ENCODE measurements around the gene USH1C.

USH1C gene

DNA sequence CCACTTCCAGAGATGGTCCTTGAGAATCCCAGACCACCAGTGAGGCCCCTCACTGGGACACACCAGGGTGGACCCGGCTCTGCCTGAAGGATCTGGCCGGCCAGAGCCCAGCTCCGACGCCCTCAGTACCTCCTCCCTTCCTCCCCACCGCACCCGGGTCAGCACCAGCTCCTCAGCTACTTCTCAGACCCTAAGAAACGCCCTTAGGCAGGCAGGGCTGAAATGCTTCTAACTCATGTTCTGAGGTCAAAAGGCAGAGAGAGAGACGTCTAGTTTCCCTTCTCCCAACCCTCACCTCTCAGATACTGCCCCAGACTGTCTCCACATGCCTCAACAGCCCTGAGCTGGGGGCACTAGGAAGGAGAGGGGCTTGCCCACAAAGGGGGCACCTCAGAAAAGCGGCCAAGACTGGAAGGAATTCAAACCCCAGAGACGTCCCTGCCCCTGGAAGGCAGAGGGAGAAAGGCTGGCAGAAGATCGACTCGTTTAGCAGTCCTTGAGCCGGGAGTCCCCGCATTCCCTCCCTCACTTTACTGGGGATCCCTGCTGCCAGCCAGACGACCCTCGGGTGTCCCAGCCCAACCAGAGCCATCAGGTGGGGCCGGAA is 539 bp downstream of the USH1C start:
- FAIRE-seq, result no peak

DNA sequence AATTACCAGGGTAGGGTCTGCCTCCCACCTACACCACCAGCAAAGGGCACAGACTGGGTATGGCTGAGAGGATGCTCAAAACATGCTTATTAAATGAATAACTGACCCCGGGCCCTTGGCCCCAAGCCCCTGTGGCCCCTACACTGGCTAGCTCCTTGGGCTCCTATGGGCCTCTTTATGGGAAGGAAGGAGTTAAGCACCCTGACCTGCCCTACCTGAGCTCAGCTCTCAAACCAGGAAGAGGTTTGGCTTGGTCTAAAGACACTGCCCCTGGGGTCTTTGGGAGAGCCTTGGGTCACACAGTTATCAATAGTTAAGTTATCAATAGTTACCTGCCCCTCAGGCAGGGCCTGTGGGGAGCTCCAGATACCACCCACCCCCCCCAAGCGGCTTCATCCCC is 1.2 kb downstream of the USH1C start:
- no peak for FAIRE-seq

DNA sequence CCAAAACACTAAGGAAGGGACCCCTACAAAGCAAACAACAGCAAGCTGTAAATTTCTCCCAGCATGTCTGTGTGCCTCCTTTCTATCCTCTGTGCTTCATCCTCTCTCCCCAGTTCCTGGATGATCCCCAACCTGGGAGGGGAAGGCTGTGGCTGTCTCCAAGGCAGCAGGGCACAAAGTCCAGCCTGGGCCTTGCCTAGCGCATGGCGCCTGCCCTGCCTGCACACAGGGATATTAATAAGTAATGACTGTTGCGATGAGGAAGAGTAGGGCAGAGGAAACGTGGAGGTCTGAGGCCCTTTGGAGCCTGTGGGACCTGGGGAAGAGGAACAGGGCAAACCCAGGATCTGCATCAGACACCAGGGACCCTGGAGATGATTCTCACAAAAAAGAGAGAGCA is 2.0 kb downstream of the USH1C start:
- no peak for FAIRE-seq

DNA sequence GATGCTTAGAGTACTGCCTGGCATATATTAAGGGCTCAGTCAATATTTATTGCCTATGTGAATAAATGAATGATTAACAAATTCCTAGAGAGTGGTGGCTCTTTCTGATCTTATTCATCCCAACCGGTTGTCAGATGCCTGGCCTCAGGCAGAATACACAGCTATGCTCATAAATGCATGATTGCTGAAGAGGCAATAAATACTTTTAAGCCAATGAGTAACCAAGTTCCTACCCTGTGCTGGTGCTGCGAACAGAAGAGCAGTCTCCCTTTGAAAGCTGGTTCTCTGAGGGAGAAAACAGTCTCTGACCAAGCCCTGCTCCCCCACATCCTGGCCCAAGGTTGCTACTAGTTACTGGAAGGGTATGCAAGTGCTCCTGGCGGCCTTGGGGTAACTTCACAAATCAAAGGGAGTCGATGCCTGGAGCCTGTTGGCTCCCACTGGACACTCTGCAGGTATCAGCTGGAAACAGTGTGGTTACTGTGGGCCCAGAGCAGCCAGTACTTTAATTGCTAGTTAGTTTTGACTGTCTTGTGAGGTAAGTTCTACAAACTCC is 2.8 kb downstream of the USH1C start:
- no peak for FAIRE-seq

DNA sequence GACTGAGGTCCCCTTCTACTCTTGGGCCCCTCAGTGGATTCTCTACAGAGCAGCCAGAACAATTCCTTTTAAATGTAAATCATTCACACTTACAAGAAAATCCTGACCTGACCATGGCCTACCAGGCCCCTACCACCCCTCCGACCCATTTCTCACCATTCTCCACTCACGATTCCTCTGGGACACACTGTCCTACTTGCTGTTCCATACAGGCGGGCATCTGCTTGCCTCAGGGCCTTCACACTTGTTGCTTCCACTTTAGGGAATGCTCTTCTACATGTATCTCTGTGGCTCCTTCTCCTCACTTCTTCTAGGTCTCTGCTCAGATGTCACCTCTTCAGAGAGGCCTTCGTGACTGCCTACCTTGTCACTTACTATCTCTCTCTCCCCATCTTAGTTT is 3.4 kb downstream of the USH1C start:
- FAIRE-seq, result no peak

DNA sequence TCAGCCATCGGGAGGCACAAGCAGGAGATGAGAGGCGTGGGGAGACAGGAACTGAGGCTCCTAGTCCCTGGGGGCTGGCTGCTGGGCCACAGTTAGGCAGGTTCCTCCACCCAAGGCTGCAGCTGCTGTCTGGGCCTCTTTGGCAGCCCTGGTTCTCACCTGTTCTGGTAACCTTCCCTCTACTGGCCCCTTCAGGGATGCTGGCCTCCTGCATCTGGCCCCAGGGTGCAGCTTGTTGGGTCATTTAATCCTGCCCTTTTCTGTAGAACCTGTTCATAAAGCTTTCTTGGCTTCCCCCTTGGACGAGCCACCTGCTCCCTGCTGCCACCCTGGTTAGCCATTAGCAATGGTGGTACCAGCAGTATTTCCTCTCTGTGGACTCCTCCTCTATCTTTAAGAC is 5.5 kb downstream of the USH1C start:
- FAIRE-seq, result no peak

DNA sequence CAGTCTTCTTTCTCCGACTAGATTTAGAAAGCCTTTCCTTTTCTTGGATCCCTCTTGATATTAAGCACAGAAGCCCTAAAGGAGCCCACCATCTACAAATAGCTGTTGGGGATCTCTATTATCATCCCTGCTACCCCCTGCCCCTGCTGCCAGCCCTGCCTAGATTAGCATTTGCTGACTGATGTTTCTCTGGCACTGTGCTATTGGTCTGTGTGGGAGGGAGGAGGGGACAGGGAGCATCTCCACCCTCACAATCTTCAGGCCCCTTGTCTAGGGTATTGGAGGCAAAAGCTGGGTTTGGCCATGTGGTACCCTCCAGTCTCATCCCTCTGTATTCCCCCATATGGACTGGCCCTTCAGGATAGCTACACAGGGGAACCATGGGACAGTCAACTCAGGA is 6.2 kb downstream of the USH1C start:
- no peak for FAIRE-seq

DNA sequence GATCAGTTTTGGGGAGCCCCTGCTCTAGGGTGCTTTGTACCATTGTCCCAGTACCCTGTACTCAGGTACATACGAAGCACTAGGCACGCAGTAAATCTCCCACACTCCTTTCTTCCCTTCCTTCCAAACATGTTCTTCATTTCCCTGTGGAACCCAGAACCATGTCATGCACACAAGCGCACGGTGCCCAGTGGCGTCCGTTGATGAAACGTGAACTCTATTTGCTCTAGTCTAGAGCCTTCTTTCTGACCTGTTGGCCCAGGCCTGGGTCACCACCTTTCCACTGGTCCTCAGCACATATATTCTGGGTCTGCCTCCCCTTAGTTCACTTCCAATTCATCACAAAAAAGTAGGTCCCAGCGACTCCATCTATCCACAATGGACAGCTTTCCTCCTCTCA is 7.0 kb downstream of the USH1C start:
- no peak for FAIRE-seq

DNA sequence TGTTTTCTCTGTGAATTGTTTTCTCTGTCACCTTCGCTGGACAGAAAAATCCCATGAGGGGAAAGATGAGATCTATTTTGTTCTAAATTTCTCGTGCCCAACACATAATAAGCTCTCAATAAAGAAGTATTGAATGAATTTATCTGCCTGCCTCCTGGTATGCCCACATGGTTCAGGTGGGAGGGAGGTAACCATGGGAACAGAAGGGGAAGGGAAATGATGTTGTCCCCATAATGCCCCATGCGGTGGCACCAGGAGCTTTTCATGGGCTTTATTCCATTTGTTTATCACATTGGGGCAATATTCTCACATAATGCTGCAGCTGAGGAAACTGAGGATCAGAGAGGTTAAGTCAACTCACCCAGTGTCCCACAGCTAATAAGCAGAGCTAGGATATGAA is 8.7 kb downstream of the USH1C start:
- no peak for FAIRE-seq

DNA sequence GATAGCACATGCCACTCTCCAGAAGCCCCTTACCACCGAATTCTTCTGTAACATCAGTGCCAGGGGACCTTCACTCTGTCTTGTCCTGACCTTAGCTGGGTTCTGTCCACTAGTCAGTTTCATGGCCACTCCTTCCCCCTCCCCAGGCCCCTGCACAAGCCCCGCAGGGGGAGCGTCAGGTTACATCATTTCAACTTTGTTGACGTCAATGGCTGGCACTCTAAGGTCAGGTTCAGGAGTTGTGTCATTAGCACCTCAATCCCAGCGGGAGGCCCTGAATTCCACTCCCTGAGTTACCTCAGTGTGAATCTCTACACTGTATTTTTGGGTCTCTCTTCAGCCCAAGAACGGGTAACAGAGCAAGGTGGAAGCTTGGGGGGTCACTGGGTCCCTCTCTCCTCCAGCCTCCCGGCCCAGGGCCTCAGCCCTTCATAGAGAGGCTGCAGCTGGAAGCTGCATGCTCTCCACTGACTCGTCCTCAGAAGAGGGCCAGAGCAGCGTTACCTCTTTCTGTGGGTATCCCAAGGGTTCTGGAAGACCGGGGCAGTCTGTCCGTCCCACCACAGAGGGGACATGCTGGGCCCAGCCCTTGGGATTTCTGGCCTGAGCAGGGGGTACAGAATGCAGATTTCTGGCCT is 10.3 kb downstream of the USH1C start:
- FAIRE-seq, result no peak

DNA sequence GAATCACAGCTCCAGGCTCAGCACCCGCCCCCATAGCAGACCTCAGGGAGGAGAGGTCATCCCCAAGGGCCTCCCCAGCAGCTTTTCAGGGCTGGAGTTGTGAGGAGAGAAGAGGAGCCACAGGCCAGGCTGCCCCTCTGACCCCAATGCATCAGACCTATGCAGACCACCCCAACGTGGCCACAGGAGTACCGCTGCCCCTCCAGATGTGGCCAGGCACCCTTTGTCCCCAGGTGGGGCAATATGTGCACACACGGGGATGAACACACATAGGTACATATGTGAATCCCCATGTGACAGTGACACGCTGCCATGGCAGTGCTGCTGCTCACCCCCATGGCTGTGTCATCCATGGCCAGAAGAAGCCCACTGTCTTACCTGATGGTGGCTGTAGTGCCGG is 10.9 kb downstream of the USH1C start:
- FAIRE-seq, result no peak

DNA sequence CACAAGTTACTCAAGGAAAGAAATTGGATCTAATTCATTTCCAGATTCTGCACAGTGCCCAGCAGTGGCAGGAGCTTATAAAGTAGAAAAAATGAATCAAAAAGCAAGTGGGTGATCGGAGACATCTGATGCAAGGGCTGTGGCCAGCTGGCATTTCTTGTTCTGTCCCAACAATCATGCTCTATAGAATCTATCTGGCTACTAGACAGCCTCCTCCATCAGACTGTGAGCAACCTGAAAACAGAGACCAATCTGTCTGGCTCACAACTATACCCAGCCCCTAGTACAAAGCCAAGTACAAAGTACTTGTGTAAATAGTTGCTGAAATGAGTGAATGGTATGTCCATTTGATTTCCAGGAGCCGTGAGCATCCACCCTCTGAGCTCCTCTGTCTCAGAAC is 11.4 kb downstream of the USH1C start:
- FAIRE-seq, result no peak

DNA sequence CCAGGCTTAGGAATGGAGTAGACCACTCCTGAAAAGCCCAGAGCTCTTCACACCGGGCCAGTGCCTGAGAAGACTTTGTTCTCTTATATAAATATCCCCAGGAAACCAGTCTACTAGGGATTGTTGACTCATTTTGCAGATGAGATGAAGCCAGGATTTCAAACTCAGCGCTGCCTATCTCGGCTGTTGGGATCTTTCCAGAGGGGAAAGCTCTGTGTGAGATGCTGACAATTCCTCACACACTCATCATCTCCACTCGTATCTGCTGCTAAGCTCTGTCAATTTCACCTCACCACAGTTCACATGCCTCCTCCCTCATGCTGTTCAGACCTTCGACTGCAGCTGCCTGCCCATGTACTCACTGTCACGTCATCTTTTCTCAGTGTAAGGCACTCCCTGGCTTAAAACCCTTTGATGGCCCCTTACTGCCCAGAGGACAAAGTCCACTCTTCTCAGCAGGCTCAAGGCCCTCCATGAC is 12.5 kb downstream of the USH1C start:
- no peak for FAIRE-seq

DNA sequence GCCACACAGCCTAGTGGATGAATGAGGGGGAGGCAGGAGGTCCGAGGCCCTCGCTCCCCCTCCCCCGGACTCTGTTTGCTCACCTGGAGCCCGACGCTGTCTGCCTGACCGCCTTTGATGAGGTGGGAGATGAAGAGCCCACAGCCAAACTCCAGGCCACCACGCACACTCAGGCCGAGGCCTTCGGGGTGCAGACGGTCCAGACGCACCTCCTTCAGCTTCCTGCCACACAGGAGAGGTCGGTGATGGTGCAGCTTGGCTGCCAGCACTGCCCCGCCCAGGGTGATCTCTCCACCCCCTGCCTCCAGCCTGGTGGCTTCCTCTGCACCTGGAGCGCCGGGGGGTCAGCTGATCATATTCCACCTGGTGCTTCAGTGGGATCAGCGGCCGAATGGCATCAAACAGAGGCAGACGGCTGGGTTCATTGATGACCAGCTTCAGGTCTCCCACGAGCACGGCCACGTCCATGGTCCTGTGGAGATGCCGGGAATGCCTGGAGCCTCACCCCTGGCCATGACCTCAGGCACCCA is 13.1 kb downstream of the USH1C start:
- no peak for FAIRE-seq

DNA sequence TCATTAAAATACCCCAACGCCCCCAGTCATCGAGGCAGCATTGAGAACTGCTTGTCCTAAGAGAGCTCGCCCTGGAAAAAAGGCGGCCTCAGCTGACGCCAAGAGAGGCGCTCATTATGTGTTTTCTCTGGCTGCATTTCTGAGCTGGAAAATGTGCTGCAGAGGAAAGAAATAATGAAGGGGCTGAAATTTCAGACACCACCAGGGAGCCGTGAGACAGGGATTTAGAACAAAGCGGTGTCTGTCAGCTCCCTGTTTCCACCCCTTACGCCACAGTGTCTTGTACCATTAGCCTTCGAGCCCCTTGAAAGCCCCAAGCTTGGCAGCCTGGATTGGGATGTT is 14.4 kb downstream of the USH1C start:
- FAIRE-seq, result no peak

DNA sequence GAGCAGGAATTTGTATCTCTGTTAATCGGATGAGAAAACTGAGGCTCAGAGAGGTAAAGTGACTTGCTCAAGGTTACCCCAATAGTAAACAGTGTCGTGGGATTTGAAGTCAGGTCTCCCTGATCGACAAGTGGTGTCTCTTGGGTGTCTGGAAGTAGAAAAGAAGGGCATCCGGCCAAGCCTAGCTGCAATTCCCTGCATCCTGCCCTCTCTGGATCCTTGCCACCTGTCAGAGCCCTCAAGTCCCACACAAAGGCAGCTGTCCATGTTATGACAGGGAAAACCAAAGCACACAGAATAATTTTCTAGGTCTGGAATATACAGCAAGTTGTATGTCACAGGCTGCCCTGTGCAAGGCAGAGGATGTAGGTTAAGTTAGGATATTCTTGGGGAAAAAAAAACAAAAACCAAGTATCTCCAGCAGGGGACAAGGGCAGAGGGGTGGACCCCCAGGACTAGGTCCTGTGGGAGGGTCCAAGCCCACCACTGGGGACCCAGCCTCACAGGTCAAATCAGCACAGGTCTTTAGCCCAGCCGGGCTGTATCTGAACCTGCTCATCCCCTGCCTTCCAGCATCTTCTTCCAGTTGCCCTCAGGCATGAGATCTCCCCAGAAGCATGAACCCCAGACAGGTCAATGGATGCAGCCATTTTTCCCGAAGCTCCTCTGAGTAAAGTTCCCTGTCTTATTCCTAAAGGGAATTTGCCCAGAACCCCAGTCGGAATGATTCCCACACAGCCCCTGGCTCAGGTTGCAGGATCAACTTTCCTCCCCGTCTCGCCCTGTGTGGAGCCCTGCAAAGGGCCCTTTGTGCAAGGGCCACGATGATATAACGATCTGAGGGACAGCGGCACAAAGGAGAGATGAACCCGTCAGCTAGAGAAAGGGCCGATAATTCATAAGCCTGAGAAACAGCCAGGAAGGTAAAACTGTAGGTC is 15.0 kb downstream of the USH1C start:
- no peak for FAIRE-seq

DNA sequence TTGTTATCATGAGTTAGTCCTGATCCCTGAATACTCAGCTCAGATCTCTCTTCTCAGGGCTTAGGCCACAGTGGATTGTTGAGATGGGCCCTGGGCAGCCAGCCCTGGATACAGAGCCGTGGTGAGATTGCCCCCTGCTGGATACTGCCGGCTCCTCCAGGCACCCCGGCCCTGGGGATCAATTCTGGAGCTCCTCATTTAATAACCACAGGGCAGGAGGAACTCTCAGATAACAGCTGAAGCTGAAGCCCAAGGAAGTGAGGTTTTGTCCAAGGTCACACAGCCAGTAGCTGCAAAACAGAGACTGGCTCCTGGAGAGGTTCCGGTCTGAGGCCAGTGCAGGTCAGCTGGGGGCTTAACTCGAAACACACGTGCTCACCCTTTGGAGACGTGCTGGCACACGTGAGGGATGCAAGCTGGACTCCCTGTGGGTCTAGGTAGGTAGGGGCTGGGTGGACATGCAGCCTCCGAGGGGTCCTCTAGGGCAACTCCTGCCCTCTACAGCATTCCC is 16.0 kb downstream of the USH1C start:
- no peak for FAIRE-seq

DNA sequence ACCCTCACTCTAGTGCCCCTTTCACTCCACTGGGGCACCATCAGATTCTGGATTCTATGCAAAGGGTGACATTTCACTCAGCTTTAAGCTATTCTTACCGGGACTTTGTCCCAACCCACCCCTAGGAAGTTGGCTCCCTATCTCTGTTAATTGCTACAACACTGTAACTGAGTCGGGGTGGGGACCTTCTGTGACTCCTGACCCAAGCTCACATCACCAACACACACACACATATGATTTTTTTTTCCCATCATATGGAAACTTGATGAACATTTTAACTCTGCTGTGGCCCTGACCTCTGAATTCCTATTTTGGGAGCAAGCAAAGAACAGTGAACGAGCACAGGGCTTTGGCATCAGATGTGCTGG is 16.6 kb downstream of the USH1C start:
- no peak for FAIRE-seq

DNA sequence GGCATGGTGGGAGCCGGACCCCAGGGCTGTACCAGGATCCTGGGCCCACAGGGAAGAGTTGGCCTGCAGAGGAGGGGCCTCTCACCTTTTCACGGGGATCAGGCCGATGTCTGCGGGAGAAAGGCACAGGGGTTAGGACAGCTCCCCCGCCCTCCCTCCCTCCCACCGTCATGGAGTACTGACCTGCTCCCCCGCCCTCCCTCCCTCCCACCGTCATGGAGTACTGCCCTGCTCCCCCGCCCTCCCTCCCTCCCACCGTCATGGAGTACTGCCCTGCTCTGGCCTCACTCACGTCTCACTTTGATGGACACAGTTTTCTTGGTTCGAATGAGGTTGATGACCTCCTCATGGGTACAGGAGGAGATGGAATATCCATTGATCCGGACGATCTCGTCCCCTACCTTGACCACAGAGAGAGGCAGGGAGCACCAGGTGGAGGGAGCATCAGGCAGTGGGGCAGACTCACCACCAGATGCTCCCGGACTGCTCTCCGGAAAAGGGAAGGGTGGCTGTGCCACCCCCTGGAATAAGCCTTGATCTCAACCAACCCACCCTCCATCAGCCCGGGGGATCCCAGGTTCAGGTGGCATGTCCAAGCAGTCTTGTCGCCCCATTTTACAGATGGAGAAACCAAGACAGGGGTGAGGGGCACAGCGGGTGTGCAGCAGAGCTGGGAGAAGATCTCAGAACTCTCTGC is 17.1 kb downstream of the USH1C start:
- FAIRE-seq, result no peak

DNA sequence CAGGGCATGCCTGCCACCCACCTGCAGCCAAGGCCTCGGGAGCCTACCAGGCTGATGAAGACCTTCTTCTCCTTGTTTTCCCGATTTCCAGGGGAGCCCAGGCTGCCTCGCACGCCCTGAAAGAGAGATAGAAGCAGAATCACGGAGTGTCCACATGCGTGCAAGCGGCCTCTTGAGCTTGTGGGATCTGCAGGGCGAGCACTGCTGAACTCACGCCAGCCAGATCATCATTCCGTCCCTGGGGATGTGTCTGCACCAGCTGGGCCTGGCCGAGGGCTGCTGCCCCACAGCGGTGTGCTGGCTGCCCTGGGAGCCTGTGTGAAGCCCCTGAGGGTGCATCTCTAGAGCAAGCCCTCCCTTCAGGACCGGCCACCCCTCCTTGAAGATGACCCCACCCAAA is 17.9 kb downstream of the USH1C start:
- FAIRE-seq, result no peak

DNA sequence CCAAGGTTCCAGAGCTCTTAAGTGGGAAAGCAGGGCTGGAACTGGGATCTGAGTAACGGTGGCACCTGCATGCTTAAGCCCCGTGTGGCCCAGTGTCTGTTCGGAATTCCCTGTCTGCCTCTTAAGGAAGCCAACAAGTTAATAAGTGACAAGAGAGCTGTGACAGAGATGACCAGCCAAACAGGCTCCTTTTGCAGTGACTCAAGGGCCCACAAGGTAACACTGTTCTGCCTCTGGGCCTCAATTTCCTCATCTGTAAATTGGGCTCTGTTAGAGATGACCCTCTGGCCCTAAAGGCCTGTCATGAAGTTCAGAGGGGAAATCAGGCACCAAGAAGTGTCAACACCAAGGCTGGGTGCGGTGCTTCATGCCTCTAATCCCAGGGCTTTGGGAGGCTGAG is 18.6 kb downstream of the USH1C start:
- no peak for FAIRE-seq

DNA sequence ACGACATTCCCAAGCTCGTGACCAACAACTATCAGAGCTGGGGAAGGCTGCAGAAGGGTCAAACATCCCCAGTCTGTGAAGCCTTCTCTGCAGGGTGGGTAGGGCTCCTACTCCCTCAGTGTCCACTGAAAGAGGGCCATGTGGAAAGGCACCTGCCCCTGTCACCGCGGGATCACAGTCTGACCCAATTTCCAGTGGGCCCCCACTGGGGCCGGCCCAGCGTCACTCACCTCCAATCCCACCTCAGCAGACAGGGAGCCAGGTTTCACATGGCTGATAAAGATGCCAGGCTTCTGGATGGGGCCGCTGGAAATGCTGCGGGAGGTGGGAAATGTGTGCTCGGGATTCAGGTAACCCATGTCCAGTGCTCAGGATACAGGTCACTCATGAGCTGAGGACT is 20.0 kb downstream of the USH1C start:
- FAIRE-seq, result no peak

DNA sequence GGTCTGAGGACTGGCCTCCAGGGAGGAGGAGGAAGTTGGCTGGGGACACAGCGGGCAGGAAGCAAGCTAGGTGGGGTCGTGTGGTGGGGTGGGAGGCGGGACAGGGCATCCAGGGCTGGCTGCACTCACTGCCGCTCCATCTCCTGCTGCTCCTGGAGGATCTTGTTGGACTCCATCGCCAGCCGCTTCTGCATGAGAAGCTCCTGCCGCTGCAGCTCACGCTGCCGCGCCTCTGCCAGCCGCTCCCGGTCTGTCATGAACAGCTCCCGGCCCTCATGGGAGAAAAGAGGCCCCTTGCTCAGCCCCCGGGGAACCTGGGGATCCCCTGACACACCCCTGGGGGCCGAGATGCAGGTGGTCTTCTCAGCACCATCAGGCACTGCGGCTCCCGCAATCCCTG is 21.6 kb downstream of the USH1C start:
- FAIRE-seq, result no peak

All from G401.6 (cell line).